ENCODE measurements around the gene IFNG.

Gene IFNG

DNA sequence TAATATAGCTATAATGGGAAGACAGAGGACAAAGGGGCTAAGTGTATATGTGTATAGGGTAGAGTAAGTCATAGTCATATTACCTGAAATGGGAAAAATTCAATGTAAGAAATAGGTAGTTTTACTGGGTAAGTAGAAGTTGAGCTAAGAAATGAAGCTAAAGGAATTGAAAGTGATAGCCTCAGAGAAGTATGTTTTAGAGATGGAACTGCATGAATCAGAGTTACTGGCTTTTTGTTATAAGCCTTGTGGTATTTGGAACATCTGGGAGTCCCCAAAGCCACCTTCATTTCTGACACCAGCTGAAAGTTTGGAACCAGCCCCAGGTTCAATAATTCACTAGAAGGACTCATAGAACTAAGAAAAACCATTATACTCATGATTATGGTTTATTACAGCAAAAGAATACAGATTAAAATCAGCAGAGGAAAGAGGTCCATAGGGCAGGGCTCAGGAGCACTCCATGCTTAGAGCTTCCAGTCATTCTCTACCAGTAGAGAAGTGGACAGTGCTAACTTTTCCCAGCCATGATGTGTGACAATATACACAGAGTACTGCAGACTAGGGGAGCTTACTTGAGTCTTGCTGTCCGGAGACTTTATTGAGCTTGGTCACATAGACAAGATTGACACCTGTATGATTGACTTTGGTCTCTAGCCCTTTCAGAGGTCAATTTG is 9.8 kb upstream of the IFNG start:
- POLR2A ChIA-PET, result no interaction called here
- CTCF ChIA-PET, result interaction anchor here (1.1 to 3.0 kb wide), 2 partner anchors 8 to 11 kb away, joined by 4 to 13 read pairs; no protein-coding TSS in a partner anchor
- no peak for TF ChIP-seq CTCF (IDR thresholded peaks at IDR 0.05; ENCODE audit: control extremely low read depth, extremely low read depth, low read depth, missing control alignments)
- DNase-seq (ENCODE audit: extremely low spot score), result no peak

DNA sequence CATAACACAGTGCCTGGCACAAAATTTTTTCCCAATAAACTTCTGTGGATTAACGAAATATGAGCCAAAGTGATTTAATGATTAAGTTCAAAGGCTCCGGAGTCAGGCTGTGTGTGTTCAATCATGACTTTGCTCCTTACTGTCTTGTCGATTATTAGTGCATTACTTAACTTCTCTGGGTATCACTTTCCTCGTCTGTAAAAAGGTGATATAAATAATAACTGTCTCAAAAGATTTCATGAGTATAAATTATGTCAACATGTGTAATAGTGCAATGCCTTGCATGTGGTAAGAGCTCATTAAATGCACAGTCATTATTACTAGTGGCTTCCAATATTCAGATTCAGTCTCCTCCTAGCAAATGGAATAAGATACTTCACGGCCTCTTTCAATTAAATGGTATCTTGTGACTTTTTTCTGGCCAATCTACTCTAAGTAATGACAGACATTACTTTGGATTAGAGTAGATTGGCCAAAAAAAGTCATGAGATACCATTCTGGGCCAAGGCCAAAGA is 6.8 kb upstream of the IFNG start:
- CTCF ChIA-PET, result no interaction called here

DNA sequence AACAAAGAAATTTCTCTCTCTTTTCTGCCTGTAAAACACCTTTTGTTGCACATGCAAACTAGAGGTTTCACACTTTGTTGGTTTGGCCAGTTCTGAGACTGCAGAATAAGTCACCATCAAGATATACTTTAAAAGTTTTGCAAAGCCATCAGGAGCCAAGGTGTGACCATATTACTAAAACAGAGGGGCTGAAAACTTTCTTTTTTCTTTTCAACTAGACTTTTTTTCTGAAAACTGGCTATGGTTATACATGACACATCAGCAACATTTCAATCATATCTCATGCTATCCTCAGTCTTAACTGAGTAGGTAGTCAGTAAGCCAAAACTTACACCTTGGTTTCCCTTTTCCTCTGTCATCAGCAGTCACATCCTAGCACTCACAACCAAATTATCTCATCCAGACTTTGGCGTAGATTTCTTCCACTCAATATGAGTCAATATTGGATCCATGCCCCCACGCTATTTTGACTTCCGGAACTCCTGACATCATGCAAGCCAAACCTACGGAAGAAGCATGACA is 4.1 kb upstream of the IFNG start:
- no peak for TF ChIP-seq CTCF (IDR thresholded peaks at IDR 0.05; ENCODE audit: control extremely low read depth, extremely low read depth, low read depth, missing control alignments)
- ChIA-PET CTCF (no interaction called here), POLR2A (no interaction called here)
- peak; percentile 18 for DNase-seq (ENCODE audit: extremely low spot score)

More for the DNA sequence above, 6.8 kb upstream of the IFNG start:
- TF ChIP-seq CTCF (IDR thresholded peaks at IDR 0.05; ENCODE audit: control extremely low read depth, extremely low read depth, low read depth, missing control alignments), result no peak
- no peak for DNase-seq (ENCODE audit: extremely low spot score)
- POLR2A ChIA-PET, result no interaction called here

DNA sequence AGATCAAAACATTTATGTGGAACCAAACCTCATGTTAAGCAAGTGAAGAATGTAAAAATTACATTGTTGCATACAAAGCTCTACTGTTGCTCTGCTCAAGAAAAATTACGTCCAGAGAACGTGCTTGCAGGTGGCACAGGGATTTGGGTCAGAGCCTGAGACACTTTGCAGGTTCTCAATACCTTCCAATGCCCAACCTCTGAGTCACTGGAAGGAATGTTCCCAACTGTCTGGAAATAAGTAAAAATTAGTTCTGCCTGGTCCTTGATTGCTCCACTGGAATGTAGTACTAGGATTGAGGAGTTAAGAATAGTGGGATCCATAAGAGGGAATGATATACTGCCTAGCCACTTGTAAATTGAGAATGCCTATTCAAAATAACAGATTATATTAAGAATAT is 2.8 kb upstream of the IFNG start:
- ChIA-PET POLR2A (no interaction called here), CTCF (interaction anchor here (1.5 kb wide), 1 partner anchor 61 kb away, joined by 3 read pairs; no protein-coding TSS in a partner anchor)
- TF ChIP-seq CTCF (IDR thresholded peaks at IDR 0.05; ENCODE audit: control extremely low read depth, extremely low read depth, low read depth, missing control alignments), result no peak
- no peak for DNase-seq (ENCODE audit: extremely low spot score)

- CTCF ChIA-PET, result interaction anchor here (0.7 to 4.2 kb wide), 24 partner anchors 9 to 754 kb away, joined by 3 to 25 read pairs (median 4); no protein-coding TSS in a partner anchor
- peak; percentile 20 for TF ChIP-seq CTCF (IDR thresholded peaks at IDR 0.05; ENCODE audit: control extremely low read depth, extremely low read depth, low read depth, missing control alignments)
- DNase-seq (ENCODE audit: extremely low spot score), result no peak
- POLR2A ChIA-PET, result no interaction called here
Measured at GRCh38 chr12:68158432-68158831, 1.1 kb downstream of the IFNG start.

GRCh38 chr12:68157380-68157779 is 2.2 kb downstream of the IFNG start:
- ChIA-PET POLR2A (no interaction called here), CTCF (interaction anchor here (1.5 to 4.2 kb wide), 9 partner anchors 8 to 120 kb away, joined by 3 to 25 read pairs (median 4); no protein-coding TSS in a partner anchor)
- DNase-seq (ENCODE audit: extremely low spot score), result no peak
- no peak for TF ChIP-seq CTCF (IDR thresholded peaks at IDR 0.05; ENCODE audit: control extremely low read depth, extremely low read depth, low read depth, missing control alignments)
